SKM-1 treated with dmso at 0.1 percent for 144 hours (cell line): ENCODE data around the gene SSTR4.

Experiments used
- DNase-seq: peaks from one replicate; lab custom pipeline; 2025; ENCODE audit not compliant: unreplicated experiment; lab: John Stamatoyannopoulos, UW

Gene SSTR4

GRCh38 chr20:23063168-23063567, 28.1 kb downstream of the SSTR4 start:
- DNase-seq: no peak

- DNase-seq: no peak
These were observed 28.5 kb downstream of the SSTR4 start for GRCh38 chr20:23063581-23063980.

DNA sequence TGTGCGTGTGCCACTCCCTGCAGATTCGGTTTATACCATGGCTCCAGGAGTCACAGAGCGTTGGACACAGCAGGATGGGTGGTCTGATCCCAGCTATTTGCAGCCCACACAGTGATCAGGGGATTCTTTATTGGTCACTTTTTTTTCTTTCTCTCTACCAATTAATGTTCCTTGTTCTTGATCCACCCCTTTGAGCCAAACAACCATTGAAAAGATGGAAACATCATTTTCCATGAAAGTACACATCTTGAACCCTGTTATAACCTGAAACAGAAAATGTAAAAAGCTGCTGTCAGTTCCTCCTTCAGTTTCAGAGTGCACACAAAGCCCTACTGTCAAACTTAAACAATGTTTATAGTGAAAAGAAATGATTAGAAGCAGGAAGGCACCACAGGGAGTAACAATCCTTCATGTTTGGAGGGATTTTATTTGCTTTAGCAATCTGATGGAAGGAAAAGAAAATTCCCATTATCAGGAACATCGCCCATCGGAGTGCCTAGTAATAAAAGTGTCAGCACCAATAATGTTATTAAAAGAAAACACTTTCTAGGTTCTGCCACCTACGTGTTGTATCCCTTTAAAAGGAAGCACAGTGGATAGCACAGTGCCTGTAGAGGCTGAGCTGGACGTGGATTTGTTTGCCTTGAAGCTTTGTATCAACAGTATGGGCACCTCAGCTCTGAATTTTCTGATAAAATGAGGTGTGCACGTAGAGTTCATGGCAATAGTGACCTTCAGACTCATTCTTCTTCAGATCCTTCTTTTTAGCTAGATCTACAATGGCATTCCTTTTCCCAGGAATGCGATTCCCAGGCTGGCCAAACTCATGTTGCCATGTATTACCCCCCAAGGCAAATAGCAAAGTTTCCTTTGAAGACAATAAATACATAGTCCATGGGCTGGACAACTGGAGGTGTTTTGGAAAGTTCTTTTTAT, 30.4 kb downstream of the SSTR4 start:
- DNase-seq: no peak

DNA sequence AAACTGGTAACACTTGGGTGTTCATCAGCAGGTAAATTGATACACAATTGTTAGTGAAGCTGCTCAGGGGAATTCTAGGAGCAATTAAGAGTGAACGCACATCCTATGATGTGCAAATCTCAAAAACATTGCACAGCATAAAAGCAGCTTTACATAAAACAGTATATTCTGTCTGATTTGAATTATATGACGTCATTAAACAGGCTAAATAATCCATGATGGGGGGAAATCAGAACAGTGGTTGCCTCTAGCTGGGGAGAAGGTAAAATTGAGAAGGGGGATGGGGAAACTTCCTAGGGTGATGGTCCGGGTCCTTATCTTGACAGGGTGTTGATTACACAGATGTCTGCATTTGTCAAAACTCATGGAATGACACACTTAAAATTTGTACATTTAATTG, 31.7 kb downstream of the SSTR4 start:
- DNase-seq: no peak

DNA sequence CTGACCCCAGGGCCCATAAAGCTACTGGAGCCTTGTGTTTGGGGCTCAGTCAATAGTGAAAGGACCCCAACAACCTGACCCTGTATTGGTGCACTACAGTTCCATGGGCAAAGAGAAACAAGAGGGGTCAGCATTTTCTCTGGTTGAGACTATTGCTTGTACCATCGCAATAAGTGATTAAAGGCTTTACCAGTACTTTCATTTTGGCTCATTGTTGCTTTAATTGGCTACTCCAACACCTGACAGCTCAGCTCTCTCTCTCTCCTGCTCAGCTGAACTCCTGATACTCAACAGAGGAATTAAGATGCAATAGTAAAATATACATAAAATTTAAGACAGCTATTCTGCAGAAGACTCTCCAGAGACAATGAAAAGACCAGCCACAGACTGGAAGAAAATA, 33.2 kb downstream of the SSTR4 start:
- DNase-seq: no peak

GRCh38 chr20:23069108-23069507, 34.0 kb downstream of the SSTR4 start:
- no peak for DNase-seq

DNA sequence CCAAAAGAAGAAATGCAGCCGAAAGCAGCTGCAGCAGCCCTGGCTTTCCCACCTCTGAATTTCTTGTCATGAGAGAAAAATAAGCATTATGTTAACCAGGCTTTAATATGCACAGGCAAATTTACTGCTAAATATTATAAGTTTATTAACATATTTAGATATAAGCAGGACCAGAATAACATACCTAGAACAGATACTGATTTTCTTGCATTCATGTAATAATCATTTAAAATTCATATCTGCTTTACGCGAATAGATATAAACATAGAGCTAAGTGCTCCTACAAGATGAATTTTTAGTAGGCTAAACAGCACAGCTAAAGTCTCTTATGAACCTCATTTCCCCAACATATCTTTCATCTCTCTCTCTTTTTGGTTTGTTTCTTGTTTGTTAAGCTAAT, 36.3 kb downstream of the SSTR4 start:
- no peak for DNase-seq

GRCh38 chr20:23071996-23072395, 36.9 kb downstream of the SSTR4 start:
- no peak for DNase-seq

DNA sequence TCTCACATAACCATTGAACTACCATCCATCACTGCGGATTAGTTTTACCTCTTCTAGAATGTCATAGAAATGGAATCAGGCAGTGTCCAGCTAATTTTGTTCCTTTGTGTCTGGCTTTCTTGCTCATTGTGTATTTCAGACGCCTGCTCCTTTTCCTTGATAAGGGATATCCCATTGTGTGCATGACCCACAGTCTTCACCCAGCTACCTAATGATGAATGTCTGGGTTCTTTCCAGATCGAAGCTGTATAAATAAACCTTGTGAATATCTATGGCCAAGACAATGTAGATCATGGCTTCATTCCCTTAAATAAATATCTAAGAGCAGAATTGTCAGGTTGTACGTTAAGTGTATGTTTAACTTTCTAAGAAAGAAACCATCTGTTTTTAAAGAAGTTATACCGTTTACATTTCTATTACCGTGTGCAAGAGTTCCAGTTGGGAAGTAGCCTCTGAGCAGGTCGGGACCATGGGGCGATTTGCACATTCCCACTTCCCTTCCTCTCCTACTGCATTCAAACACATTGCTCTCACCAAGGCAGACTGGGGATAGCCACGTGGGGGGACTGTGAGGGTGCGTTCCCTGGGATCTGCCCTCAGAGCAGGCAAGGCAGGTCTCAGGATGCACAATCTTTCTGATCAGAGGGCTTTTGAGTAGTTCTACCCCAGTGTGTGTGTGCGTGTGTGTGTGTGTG, 37.9 kb downstream of the SSTR4 start:
- DNase-seq: no peak

DNA sequence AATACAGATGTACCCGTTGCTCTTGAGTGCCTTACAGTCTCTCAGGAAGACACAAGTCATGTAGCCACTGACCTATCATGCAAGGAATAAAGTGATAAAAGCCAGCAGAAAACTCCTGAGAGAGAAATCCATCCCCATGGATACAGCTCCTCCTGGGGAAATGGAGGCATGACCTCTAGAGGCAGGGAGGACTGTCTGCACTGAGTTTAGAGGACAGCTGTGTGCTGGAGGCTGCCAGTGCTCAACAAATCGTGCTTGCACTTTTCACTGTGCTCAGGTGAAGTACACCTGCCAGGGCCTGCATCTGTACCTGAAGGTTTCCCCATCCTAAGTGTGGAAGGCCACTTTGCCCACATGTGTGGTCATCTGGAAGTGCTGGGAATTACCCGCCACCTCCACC, 38.9 kb downstream of the SSTR4 start:
- no peak for DNase-seq

- no peak for DNase-seq
These were observed 42.2 kb downstream of the SSTR4 start for GRCh38 chr20:23077277-23077676.

DNA sequence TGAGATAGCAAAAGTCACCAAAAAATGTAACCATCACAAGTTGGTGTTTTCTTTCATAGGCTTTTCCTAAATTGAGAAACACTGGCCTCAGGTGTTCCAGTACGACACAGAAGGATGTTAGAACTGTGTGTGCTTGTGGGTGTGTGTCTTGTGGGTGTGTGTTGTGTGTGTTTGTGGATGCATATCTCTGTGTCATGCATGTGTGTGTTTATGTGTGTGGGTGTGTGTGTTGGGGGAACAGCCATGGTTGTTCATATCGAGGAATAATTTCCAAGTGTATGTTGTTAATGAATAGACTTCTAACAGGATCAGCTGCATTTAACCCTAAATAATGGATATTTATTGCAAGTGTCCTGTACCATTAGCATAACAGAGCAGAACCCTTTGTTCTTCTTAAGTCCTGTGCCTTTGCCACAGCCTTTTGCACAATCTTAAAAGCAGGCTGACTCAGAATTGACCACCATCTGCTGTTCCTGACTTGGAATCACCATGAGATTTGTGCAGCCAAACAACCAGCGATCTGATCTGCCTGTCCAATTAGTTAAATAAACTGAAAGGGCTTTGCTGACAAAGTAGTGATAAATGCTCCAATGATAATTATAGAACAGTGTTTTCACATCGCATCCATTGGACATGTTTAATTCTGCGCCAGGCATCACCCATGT, 43.4 kb downstream of the SSTR4 start:
- no peak for DNase-seq

- DNase-seq: no peak
These were observed 43.9 kb downstream of the SSTR4 start for GRCh38 chr20:23079016-23079351.

DNA sequence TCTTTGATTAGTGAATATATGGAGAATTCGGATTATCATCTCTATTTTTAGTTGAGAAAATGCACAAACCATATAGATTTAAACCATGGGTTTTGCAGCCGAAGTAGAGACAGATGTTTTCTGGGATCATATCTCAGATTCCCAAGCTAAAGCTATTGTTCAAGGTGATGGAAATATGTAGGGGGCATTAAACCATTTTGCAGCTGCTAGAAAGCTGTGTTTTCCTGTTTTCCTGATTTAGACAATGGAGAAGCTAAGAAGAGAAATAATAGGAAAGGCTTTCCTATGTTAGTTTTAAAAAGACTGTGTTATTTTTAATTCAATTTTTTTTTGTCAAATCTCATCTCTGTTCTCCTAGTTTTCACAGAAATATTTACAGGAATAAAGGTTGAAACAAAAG, 44.8 kb downstream of the SSTR4 start:
- no peak for DNase-seq

GRCh38 chr20:23080521-23080920, 45.4 kb downstream of the SSTR4 start:
- no peak for DNase-seq

GRCh38 chr20:23081263-23081819, 46.2 kb downstream of the SSTR4 start:
- no peak for DNase-seq

DNA sequence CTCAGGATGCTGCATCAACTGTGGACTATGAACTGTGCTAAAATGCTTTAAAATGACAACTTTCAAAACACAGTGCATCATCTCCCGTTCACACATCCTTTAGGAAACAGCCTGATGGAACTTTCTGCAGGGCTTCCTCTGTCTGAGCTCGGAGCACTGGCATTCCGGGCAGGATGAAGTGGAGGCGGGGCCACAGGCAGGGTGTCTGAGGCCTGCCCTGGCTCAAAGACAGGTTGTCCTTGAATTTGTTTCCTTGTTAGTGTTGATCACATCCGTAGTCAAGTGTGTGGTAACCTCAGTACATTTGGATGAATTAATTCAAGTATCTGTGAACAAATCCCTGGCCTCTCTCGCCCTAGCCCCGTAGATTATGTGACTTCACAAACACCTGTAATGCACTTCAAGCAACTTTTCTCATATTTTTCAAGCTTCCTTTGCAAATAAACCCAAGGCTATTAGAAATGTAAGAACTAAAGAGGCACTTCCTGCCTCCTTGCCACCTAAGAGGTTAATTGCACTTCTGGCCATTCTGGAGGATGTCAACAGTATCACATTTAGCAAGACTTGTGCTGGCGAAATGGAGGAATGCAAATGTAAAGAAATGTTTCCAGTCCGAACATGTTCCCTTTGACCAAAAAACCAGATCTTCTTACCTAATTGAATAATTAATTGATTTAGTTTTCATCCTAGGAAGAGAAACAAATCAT, 47.9 kb downstream of the SSTR4 start:
- DNase-seq: peak; percentile 20

- DNase-seq: no peak
These were observed 48.6 kb downstream of the SSTR4 start for GRCh38 chr20:23083553-23084220.

GRCh38 chr20:23084282-23084844, 49.3 kb downstream of the SSTR4 start:
- no peak for DNase-seq

DNA sequence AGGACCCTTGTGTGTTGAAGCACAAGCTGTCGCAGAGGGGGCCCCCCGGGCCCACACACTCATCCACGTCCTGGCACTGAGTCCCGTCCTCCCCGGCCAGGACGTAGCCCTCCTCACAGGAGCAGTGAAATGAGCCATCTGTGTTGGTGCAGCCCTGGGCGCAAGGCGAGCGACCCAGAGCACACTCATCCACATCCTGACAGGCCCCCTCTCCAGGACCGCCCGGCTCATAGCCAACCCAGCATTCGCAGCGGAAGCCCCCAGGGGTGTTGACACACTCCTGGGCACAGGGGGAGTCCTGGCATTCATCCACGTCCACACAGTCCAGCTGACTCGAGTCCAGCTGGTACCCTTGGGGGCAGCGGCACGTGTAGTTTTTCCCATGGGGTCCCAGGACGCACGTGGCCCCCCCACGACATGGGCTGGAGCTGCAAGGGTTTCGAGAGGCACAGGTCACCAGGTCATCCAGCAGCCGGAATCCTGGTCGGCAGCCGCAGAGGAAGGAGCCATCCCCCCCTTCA, 49.8 kb downstream of the SSTR4 start:
- no peak for DNase-seq
